ENCODE results near the gene CBFB. TPM values are rescaled to one million over a fixed set of nuclear protein-coding genes. Genes with fewer than 3 reads are reported as not detected.
A peak's percentile ranks its signal among the peaks of the same experiment; 100 is the strongest.

CBFB gene
- total and polyA plus RNA-seq, 2 of the 13 experiments (the other 11 are each of a cell fraction or from before 2014, with no cell fraction given), result 22.1 to 70.8 TPM

- TF ChIP-seq MAZ (IDR thresholded peaks at IDR 0.05; ENCODE audit: borderline replicate concordance, low read depth, low read length), result no peak
- no peak for TF ChIP-seq MAZ (CRISPR knock-in tag; IDR thresholded peaks at IDR 0.05; ENCODE audit: low read depth)
- no peak for TF ChIP-seq MBNL3 (CRISPR knock-in tag; conservative IDR thresholded peaks at IDR 0.05)
- no peak for TF ChIP-seq TIGD3 (CRISPR knock-in tag; IDR thresholded peaks at IDR 0.05; ENCODE audit: borderline replicate concordance)
- TF ChIP-seq PRDM10 (CRISPR knock-in tag; IDR thresholded peaks at IDR 0.05; ENCODE audit: low read depth), result no peak
Measured at GRCh38 chr16:67098599-67098998, 69.7 kb downstream of the CBFB start (continued).

GRCh38 chr16:67100569-67101310 is 71.8 kb downstream of the CBFB start:
- Histone ChIP-seq H3K9me3 (ENCODE audit: low read length) (no peaks in the 10 kb centered on the region), H4K20me1 (ENCODE audit: insufficient read depth, low read length) (no peaks in the 10 kb centered on the region), H3K4me1 (ENCODE audit: insufficient read depth, low read length) (peaks cover 4% of the 10 kb centered on the region; the same call in 1 of the 2 replicates), H3K27me3 (ENCODE audit: control insufficient read depth in 1 of 2, insufficient read depth in 2 of 2, low read length in 2 of 2) (no peaks in the 10 kb centered on the region), H2AFZ (ENCODE audit: low read length) (no peak overlapping the region), H3K9ac (ENCODE audit: insufficient read depth, low read depth, low read length) (no peak overlapping the region), H3K4me3 (replicated peaks in 1 of 3; ENCODE audit: insufficient read depth in 1 of 3, low read depth in 2 of 3, low read length in 3 of 3) (no peak overlapping the region), H3K79me2 (ENCODE audit: insufficient read depth, low read length) (no peaks in the 10 kb centered on the region), H3K4me2 (ENCODE audit: low read depth, low read length) (no peak overlapping the region), H3K27ac (ENCODE audit: extremely low read length, insufficient read depth, low read length) (no peak overlapping the region), H3K36me3 (replicated peaks in 1 of 2; ENCODE audit: control insufficient read depth in 1 of 2, insufficient read depth in 2 of 2, low read length in 2 of 2) (peaks cover 11 to 19% of the 10 kb centered on the region in 2 experiments; a peak in 4 of 5 replicates)
- no peak for DNase-seq (ENCODE audit: low spot score)
- in situ Hi-C loops (cut with HindIII; ENCODE audit: extremely low pct_ligation_motif_present, low pct_unique_long_range_greater_than_20kb) (no loop called here), intact Hi-C loops (cut with micrococcal nuclease; ENCODE audit: unreplicated experiment) (loop anchor here (1.0 kb wide), 2 partner anchors 82 to 123 kb away; no protein-coding TSS in a partner anchor)
- ChIA-PET CTCF (ENCODE audit: low intra/inter-chr PET ratio, low total read pairs) (interaction anchor here (1.6 to 1.8 kb wide), 2 partner anchors 83 to 123 kb away, joined by 12 read pairs; no protein-coding TSS in a partner anchor), POLR2A (interaction anchor here (1.1 to 2.4 kb wide), 2 partner anchors 11 to 70 kb away, joined by 3 to 9 read pairs; no protein-coding TSS in a partner anchor)
- no TSS peak for BruUV-seq (replicated peaks)
- WGBS (ENCODE audit: low lambda C conversion rate), result 96% methylated on average over 1 of the region's 1 CpG
- peak; percentile 15 for FAIRE-seq
- no peak for ATAC-seq
- TF ChIP-seq FOXJ3 (CRISPR knock-in tag; IDR thresholded peaks at IDR 0.05; ENCODE audit: borderline replicate concordance) (no peak), NFAT5 (CRISPR knock-in tag; IDR thresholded peaks at IDR 0.05) (no peak), DNMT1 (CRISPR knock-in tag; IDR thresholded peaks at IDR 0.05) (no peak), GLI4 (CRISPR knock-in tag; IDR thresholded peaks at IDR 0.05; ENCODE audit: borderline replicate concordance) (no peak)
